Kidney epithelial cell (primary cell): ENCODE data around the gene AFF2. TPM values are rescaled to one million over a fixed set of nuclear protein-coding genes. Genes with fewer than 3 reads are reported as not detected.

Experiments
- DNase-seq: peaks from one replicate; pipeline ENCODE4 v3.0.0-alpha.2; 2010; ENCODE audit warnings: low read depth
- H3K27me3 ChIP-seq: 2 replicates; pipeline ENCODE4 v1.6.0; 2011; ENCODE audit warnings: low read length; ENCODE audit not compliant: control insufficient read depth, insufficient read depth
- H3K36me3 ChIP-seq: 2 replicates; pipeline ENCODE4 v1.5.1; 2011; ENCODE audit warnings: low read length; ENCODE audit not compliant: control insufficient read depth, insufficient read depth
- H3K4me3 ChIP-seq: 2 replicates; pipeline ENCODE4 v1.5.1; 2011; ENCODE audit warnings: low read depth, mild to moderate bottlenecking, control low read depth, low read length
- total RNA-seq: library from RNA; depleted of rRNA; stranded (reverse); fragments of >200 nt; gene quantifications from 2 replicates; pipeline ENCODE4 v1.2.3, GENCODE V29; 2015
- TF ChIP-seq, protein P1 (sequence below): IDR thresholded peaks from 2 replicates; pipeline ENCODE4 v1.5.1; 2011; ENCODE audit warnings: mild to moderate bottlenecking, moderate library complexity, low read length, control low read depth, inconsistent platforms; ENCODE audit not compliant: insufficient read depth, poor library complexity, severe bottlenecking

AFF2 gene
- total RNA-seq, 1 donor from 2014 or later, result 1.3 TPM

DNA sequence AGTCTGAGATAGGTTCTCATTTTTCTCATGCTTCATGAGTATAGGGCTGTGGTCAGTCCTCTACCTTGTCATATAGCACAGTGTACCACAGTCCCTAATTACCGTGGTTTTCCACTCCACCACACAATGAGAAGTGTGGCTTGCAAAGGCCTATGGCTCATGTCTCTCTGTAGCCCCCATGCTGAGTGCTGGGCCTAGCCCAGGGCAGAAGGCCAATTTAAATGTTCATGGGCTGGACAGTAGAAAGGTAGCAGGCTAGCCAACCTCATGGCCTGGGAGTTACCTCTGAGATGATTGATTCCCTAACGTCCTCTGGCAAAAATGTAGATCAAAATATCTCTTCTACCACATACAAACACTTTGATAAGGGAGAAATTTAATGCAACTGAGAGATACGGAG lies 222.5 kb downstream of the AFF2 start:
- TF ChIP-seq, protein P1, sequence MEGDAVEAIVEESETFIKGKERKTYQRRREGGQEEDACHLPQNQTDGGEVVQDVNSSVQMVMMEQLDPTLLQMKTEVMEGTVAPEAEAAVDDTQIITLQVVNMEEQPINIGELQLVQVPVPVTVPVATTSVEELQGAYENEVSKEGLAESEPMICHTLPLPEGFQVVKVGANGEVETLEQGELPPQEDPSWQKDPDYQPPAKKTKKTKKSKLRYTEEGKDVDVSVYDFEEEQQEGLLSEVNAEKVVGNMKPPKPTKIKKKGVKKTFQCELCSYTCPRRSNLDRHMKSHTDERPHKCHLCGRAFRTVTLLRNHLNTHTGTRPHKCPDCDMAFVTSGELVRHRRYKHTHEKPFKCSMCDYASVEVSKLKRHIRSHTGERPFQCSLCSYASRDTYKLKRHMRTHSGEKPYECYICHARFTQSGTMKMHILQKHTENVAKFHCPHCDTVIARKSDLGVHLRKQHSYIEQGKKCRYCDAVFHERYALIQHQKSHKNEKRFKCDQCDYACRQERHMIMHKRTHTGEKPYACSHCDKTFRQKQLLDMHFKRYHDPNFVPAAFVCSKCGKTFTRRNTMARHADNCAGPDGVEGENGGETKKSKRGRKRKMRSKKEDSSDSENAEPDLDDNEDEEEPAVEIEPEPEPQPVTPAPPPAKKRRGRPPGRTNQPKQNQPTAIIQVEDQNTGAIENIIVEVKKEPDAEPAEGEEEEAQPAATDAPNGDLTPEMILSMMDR, result no peak
- no peak for DNase-seq
- Histone ChIP-seq H3K36me3 (no peaks in the 10 kb centered on the region), H3K4me3 (no peak overlapping the region), H3K27me3 (no peaks in the 10 kb centered on the region)

DNA sequence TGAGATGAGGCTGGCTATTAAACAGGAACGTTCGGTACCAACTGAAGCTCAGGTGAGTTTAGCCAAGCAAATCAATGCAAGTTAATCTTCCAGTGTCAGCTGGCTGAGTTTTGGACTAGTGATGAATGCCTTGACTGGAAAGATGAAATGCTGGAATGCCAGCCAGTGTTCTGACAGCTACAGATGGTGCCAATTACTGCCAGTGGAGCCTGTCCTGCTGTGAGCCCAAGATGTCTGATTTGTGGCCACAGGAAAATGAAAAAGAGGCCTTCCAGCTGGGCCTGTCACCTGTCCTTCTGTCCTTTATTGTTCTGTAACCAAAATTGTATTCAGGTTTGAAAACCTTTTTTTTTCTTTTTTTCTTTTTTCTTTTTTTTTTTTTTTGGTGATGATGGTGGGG lies 223.1 kb downstream of the AFF2 start:
- Histone ChIP-seq H3K36me3 (no peaks in the 10 kb centered on the region), H3K27me3 (no peaks in the 10 kb centered on the region), H3K4me3 (no peak overlapping the region)
- DNase-seq, result no peak
- TF ChIP-seq, protein P1, result no peak

DNA sequence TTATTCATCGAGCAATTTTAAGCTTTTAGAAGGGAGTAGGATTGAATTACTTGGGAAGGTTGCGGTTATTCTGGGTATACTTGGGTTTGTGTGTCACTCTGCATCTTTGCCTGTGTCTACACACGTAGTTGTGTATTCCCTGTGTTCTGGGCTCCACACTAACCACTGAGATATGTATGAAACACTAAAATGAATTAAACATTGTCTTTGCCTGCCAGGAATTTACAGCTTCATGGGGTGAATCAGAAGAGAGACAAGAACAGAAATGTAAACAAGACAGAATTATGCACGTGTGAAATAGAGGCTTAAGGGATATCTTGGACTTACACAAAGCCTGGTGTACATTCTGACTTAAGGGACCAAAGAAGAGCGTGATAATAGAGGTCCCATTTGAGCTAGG lies 228.5 kb downstream of the AFF2 start:
- Histone ChIP-seq H3K36me3 (no peaks in the 10 kb centered on the region), H3K4me3 (no peak overlapping the region), H3K27me3 (no peaks in the 10 kb centered on the region)
- TF ChIP-seq, protein P1, result no peak
- no peak for DNase-seq

DNA sequence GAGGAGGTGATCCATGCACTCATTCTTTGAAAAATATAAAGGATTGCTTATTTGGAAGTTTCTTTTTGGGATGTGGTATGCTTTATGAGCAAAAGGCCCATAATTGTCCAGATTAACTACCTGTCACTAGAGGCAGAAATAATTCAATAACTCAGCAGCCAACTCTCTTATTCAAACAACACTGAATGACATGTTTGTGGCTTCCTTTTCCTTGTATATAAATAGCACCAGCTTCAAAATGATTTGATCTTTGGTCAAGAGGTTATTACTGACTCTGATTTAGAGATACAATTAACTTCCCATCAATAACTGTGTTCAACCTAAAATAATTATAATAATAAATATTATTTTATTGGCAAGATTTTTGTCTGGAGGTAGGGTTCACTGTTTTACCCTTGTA lies 232.3 kb downstream of the AFF2 start:
- H3K4me3 ChIP-seq, result no peak overlapping the region
- no peaks in the 10 kb centered on the region for H3K36me3 ChIP-seq
- no peak for DNase-seq
- no peaks in the 10 kb centered on the region for H3K27me3 ChIP-seq
- TF ChIP-seq, protein P1, result no peak

DNA sequence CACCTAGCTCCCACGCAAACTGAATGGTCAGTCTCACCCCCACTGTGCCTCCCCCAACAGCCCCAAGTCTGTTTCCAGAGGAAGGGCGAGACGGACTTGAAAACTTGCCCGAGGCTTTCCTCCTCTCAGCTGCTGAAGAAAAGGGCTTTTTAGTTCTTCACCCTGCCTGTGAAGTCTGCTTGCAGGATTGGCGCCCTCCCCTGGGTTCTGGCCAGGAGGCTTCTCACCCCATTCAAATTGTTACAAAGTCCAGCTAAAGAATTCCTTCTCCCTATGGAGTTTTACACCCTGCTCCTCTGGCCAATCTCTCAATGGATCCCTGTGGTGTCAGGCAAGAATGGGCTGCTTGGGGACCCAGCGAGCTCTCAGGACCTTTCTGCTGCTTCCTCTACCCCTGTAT lies 241.0 kb downstream of the AFF2 start:
- Histone ChIP-seq H3K36me3 (no peaks in the 10 kb centered on the region), H3K27me3 (no peaks in the 10 kb centered on the region), H3K4me3 (no peak overlapping the region)
- no peak for DNase-seq
- TF ChIP-seq, protein P1, result no peak

- TF ChIP-seq, protein P1, result no peak
- DNase-seq, result no peak
Measured at GRCh38 chrX:148755111-148755510, 254.7 kb downstream of the AFF2 start.

More at GRCh38 chrX:148755111-148755510, 254.7 kb downstream of the AFF2 start:
- no peaks in the 10 kb centered on the region for H3K36me3 ChIP-seq
- H3K27me3 ChIP-seq, result no peaks in the 10 kb centered on the region
- H3K4me3 ChIP-seq, result no peak overlapping the region
